ENCODE results near the gene IL17B.

Gene IL17B

GRCh38 chr5:149376104-149376503 is 3.0 kb downstream of the IL17B start:
- DNase-seq: no peak

- DNase-seq: no peak
Measured at GRCh38 chr5:149375434-149375833, 3.7 kb downstream of the IL17B start.

GRCh38 chr5:149374801-149375200 is 4.3 kb downstream of the IL17B start:
- DNase-seq: no peak

GRCh38 chr5:149374303-149374702 is 4.8 kb downstream of the IL17B start:
- DNase-seq: no peak

- DNase-seq: no peak
Measured at GRCh38 chr5:149372932-149373331, 6.2 kb downstream of the IL17B start.

GRCh38 chr5:149372076-149372795 is 6.9 kb downstream of the IL17B start:
- no peak for DNase-seq

GRCh38 chr5:149371296-149371962 is 7.7 kb downstream of the IL17B start:
- peak in 1 of 2 donors; percentile 69 for DNase-seq

GRCh38 chr5:149370878-149371277 is 8.2 kb downstream of the IL17B start:
- DNase-seq: no peak

GRCh38 chr5:149367972-149368645 is 11.0 kb downstream of the IL17B start:
- no peak for DNase-seq

- peak; percentile 38 to 71 for DNase-seq
Measured at GRCh38 chr5:149367249-149367971, 11.7 kb downstream of the IL17B start.

GRCh38 chr5:149366169-149366729 is 12.8 kb downstream of the IL17B start:
- DNase-seq: no peak

- DNase-seq: no peak
Measured at GRCh38 chr5:149365418-149365817, 13.7 kb downstream of the IL17B start.

- no peak for DNase-seq
Measured at GRCh38 chr5:149364719-149365118, 14.4 kb downstream of the IL17B start.

- DNase-seq: peak in 1 of 2 donors; percentile 18
Measured at GRCh38 chr5:149363936-149364335, 15.2 kb downstream of the IL17B start.

- DNase-seq: peak; percentile 27 to 43
Measured at GRCh38 chr5:149363358-149363757, 15.7 kb downstream of the IL17B start.

GRCh38 chr5:149362541-149362940 is 16.6 kb downstream of the IL17B start:
- no peak for DNase-seq

GRCh38 chr5:149360272-149360671 is 18.8 kb downstream of the IL17B start:
- peak in 1 of 2 donors; percentile 20 for DNase-seq

- no peak for DNase-seq
Measured at GRCh38 chr5:149358868-149359495, 20.1 kb downstream of the IL17B start.

GRCh38 chr5:149358294-149358651 is 20.8 kb downstream of the IL17B start:
- DNase-seq: peak; percentile 26 to 41

- peak; percentile 91 to 94 for DNase-seq
Measured at GRCh38 chr5:149357370-149358293, 21.5 kb downstream of the IL17B start, which contains the start of gene PCYOX1L. TSS of gene PCYOX1L (plus strand) at chr5:149358046. CDS start at chr5:149358069, 23 bp downstream.

GRCh38 chr5:149356391-149356790 is 22.7 kb downstream of the IL17B start:
- no peak for DNase-seq

All from inflammatory macrophage treated with lipopolysaccharide for 1 hour (primary cell).